ENCODE results near the gene PAX7. TPM values are rescaled to one million over a fixed set of nuclear protein-coding genes. Genes with fewer than 3 reads are reported as not detected.

PAX7 gene
- polyA plus RNA-seq, 1 donor from 2014 or later, result not detected

DNA sequence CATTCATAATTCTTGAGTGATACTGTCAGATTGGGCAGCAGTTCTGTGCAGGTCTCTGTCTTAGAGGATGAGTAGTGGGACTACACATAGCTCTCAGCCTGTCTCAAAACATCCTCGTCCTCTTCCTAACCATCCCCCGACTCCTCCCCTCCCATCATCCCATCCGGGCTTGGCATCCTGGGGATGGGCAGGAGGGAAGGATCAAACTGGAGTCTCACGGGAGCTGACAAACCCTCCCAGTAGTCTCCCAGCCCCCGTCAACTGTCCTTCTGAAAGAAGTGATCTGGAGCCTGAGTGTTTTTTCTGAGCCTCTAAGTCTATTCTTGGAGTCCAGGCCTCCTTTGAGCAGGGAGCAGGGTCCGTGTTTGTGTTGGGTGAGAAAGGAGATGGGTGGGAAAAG lies 102.0 kb downstream of the PAX7 start:
- H4K20me1 ChIP-seq (ENCODE audit: insufficient read depth), result no peaks in the 10 kb centered on the region
- H3K27me3 ChIP-seq (ENCODE audit: insufficient read depth, low read depth, low read length), result no peaks in the 10 kb centered on the region
- no peak overlapping the region for H2AFZ ChIP-seq (ENCODE audit: low read depth, low read length)
- no peaks in the 10 kb centered on the region for H3K9me3 ChIP-seq (ENCODE audit: low read length)
- H3K36me3 ChIP-seq (ENCODE audit: insufficient read depth, low read length), result no peaks in the 10 kb centered on the region
- no peak overlapping the region for H3K4me2 ChIP-seq (ENCODE audit: low read length)
- H3K9me2 ChIP-seq (ENCODE audit: insufficient read depth, low read length), result no peaks in the 10 kb centered on the region
- H3K9ac ChIP-seq (ENCODE audit: low read length), result no peak overlapping the region
- H3K79me2 ChIP-seq (replicated peaks; ENCODE audit: insufficient read depth, low read length), result no peaks in the 10 kb centered on the region
- H3K27ac ChIP-seq (ENCODE audit: low read length), result no peak overlapping the region
- no peak overlapping the region for H3K4me3 ChIP-seq (ENCODE audit: low read length)
- no peaks in the 10 kb centered on the region for H3F3A ChIP-seq (ENCODE audit: insufficient read depth, low read length, poor library complexity, severe bottlenecking)
- TF ChIP-seq EZH2 (IDR thresholded peaks at IDR 0.05; ENCODE audit: borderline replicate concordance, insufficient read depth, low read length, poor library complexity, severe bottlenecking), result no peak

DNA sequence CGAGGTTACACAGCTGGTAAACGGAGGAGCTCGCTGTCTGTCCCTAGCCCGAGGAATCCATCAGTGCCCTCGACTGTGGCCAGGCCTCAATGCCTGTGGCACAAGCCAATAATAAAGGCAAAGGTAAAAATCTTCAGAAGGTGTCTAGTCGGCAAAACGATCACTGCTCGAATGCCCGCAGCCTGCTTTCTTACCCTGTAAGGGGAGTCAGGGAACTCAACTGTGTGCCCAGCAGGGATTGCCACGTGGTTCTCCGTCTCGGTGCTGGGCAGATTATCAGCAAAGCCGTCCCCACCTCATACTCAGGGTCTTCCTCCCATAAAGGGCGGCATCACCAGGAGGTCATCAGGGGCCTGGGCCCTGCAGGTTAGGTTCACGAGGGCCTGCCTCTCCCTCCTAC lies 103.4 kb downstream of the PAX7 start:
- no peak overlapping the region for H3K9ac ChIP-seq (ENCODE audit: low read length)
- H3K27me3 ChIP-seq (ENCODE audit: insufficient read depth, low read depth, low read length), result no peaks in the 10 kb centered on the region
- H3K9me3 ChIP-seq (ENCODE audit: low read length), result no peaks in the 10 kb centered on the region
- no peaks in the 10 kb centered on the region for H3K79me2 ChIP-seq (replicated peaks; ENCODE audit: insufficient read depth, low read length)
- no peaks in the 10 kb centered on the region for H3K36me3 ChIP-seq (ENCODE audit: insufficient read depth, low read length)
- H2AFZ ChIP-seq (ENCODE audit: low read depth, low read length), result no peak overlapping the region
- no peaks in the 10 kb centered on the region for H3F3A ChIP-seq (ENCODE audit: insufficient read depth, low read length, poor library complexity, severe bottlenecking)
- H3K27ac ChIP-seq (ENCODE audit: low read length), result no peak overlapping the region
- no peaks in the 10 kb centered on the region for H4K20me1 ChIP-seq (ENCODE audit: insufficient read depth)
- no peak overlapping the region for H3K4me3 ChIP-seq (ENCODE audit: low read length)
- TF ChIP-seq EP300 (conservative IDR thresholded peaks at IDR 0.05; ENCODE audit: poor library complexity, severe bottlenecking) (no peak), MXI1 (conservative IDR thresholded peaks at IDR 0.05; ENCODE audit: poor library complexity, severe bottlenecking) (no peak), POLR2AphosphoS5 (IDR thresholded peaks at IDR 0.05) (no peak), TAF1 (IDR thresholded peaks at IDR 0.05; ENCODE audit: low read depth) (no peak), RAD21 (conservative IDR thresholded peaks at IDR 0.05) (no peak), EZH2 (IDR thresholded peaks at IDR 0.05; ENCODE audit: borderline replicate concordance, insufficient read depth, low read length, poor library complexity, severe bottlenecking) (no peak), SMC3 (conservative IDR thresholded peaks at IDR 0.05; ENCODE audit: poor library complexity) (no peak)
- TF ChIP-seq, protein P1, sequence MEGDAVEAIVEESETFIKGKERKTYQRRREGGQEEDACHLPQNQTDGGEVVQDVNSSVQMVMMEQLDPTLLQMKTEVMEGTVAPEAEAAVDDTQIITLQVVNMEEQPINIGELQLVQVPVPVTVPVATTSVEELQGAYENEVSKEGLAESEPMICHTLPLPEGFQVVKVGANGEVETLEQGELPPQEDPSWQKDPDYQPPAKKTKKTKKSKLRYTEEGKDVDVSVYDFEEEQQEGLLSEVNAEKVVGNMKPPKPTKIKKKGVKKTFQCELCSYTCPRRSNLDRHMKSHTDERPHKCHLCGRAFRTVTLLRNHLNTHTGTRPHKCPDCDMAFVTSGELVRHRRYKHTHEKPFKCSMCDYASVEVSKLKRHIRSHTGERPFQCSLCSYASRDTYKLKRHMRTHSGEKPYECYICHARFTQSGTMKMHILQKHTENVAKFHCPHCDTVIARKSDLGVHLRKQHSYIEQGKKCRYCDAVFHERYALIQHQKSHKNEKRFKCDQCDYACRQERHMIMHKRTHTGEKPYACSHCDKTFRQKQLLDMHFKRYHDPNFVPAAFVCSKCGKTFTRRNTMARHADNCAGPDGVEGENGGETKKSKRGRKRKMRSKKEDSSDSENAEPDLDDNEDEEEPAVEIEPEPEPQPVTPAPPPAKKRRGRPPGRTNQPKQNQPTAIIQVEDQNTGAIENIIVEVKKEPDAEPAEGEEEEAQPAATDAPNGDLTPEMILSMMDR (IDR thresholded peaks at IDR 0.05; ENCODE audit: poor library complexity, severe bottlenecking), result no peak
- TF ChIP-seq, protein P2, sequence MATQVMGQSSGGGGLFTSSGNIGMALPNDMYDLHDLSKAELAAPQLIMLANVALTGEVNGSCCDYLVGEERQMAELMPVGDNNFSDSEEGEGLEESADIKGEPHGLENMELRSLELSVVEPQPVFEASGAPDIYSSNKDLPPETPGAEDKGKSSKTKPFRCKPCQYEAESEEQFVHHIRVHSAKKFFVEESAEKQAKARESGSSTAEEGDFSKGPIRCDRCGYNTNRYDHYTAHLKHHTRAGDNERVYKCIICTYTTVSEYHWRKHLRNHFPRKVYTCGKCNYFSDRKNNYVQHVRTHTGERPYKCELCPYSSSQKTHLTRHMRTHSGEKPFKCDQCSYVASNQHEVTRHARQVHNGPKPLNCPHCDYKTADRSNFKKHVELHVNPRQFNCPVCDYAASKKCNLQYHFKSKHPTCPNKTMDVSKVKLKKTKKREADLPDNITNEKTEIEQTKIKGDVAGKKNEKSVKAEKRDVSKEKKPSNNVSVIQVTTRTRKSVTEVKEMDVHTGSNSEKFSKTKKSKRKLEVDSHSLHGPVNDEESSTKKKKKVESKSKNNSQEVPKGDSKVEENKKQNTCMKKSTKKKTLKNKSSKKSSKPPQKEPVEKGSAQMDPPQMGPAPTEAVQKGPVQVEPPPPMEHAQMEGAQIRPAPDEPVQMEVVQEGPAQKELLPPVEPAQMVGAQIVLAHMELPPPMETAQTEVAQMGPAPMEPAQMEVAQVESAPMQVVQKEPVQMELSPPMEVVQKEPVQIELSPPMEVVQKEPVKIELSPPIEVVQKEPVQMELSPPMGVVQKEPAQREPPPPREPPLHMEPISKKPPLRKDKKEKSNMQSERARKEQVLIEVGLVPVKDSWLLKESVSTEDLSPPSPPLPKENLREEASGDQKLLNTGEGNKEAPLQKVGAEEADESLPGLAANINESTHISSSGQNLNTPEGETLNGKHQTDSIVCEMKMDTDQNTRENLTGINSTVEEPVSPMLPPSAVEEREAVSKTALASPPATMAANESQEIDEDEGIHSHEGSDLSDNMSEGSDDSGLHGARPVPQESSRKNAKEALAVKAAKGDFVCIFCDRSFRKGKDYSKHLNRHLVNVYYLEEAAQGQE (IDR thresholded peaks at IDR 0.05; ENCODE audit: borderline replicate concordance), result no peak
- H3K4me2 ChIP-seq (ENCODE audit: low read length), result no peak overlapping the region
- H3K9me2 ChIP-seq (ENCODE audit: insufficient read depth, low read length), result no peaks in the 10 kb centered on the region
